ENCODE measurements around the gene SCMH1. TPM values are rescaled to one million over a fixed set of nuclear protein-coding genes. Genes with fewer than 3 reads are reported as not detected.
"Not testable (repeated sequence)": the region's sequence is repeated elsewhere in the genome, so short reads cannot be mapped to it uniquely, and the experiment has no call there.

The SCMH1 gene
- polyA plus RNA-seq, 1 of the 3 experiments (the other 2 are of a cell fraction): 38.5 TPM

DNA sequence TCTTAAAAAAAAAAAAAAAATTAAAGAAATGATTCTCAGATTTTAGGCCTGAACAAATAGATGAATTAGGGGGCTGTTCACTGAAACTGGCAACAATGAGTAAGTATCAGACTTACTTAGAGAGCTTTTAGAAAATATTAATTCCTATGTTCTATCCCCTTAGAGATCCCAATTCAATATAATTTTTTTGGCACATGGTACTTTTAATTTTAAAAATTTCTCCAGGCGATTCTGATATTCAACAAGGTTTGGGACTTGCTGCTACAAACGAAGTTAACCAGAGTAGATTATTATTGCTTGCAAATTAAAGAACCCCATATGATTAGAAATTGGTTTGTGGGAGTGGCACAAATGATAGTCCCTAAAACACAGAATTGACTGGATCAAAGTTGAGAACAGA, 11.4 kb downstream of the SCMH1 start:
- no peaks in the 10 kb centered on the region for H3K9me2 ChIP-seq
- no peaks in the 10 kb centered on the region for H3K27me3 ChIP-seq (ENCODE audit: insufficient read depth)
- CTCF ChIA-PET: interaction anchor here (1.2 kb wide), 1 partner anchor 10 kb away, joined by 3 read pairs; no protein-coding TSS in a partner anchor
- peaks cover 0 to 2% of the 10 kb centered on the region in 2 experiments for H3K36me3 ChIP-seq (replicated peaks in 1 of 2; ENCODE audit: control insufficient read depth in 1 of 2, insufficient read depth in 2 of 2, low read length in 1 of 2)
- no peak overlapping the region for H2AFZ ChIP-seq (ENCODE audit: low read depth)
- WGBS (ENCODE audit: low lambda C conversion rate): 83% methylated on average over 2 of the region's 2 CpGs
- DNase-seq: no peak
- POLR2A ChIA-PET: no interaction called here
- TF ChIP-seq EP300 (IDR thresholded peaks at IDR 0.05; ENCODE audit: borderline replicate concordance in 1 of 2, low read depth in 1 of 2, low read length in 1 of 2) (no peak), CHD2 (IDR thresholded peaks at IDR 0.05; ENCODE audit: low read length, partially characterized antibody) (no peak), SIN3A (IDR thresholded peaks at IDR 0.05; ENCODE audit: borderline replicate concordance, low read depth, low read length) (no peak), ELF1 (IDR thresholded peaks at IDR 0.05) (no peak), GABPA (IDR thresholded peaks at IDR 0.05; ENCODE audit: low read depth) (no peak), EZH2phosphoT487 (IDR thresholded peaks at IDR 0.05; ENCODE audit: borderline replicate concordance, low read depth) (no peak)
- H3K4me3 ChIP-seq (ENCODE audit: low read depth in 2 of 2, low read length in 1 of 2): no peak overlapping the region
- H3K4me1 ChIP-seq (ENCODE audit: control insufficient read depth in 1 of 2, insufficient read depth in 2 of 2, low read depth in 1 of 2, low read length in 1 of 2): no peaks in the 10 kb centered on the region
- H3K27ac ChIP-seq (ENCODE audit: low read depth in 2 of 2, low read length in 1 of 2): no peak overlapping the region
- peaks cover 7% of the 10 kb centered on the region for H3F3A ChIP-seq (replicated peaks; ENCODE audit: insufficient read depth)
- H3K4me2 ChIP-seq: no peak overlapping the region
- H3K9me3 ChIP-seq: no peaks in the 10 kb centered on the region
- peaks cover 11% of the 10 kb centered on the region for H4K20me1 ChIP-seq (ENCODE audit: insufficient read depth)
- no peak overlapping the region for H3K9ac ChIP-seq
- peaks cover 56% of the 10 kb centered on the region for H3K79me2 ChIP-seq (ENCODE audit: insufficient read depth)

DNA sequence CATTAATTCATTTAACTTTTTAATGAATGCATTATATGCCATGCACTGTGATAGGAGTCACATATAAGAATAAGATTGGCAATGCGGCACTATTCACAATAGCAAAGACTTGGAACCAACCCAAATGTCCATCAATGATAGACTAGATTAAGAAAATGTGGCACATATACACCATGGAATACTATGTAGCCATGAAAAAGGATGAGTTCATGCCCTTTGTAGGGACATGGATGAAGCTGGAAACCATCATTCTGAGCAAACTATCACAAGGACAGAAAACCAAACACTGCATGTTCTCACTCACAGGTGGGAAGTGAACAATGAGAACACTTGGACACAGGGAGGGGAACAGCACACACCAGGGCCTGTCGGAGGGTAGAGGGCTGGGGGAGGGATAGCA, 12.9 kb downstream of the SCMH1 start:
- H3K9ac ChIP-seq; H3K4me2 ChIP-seq; H3K4me3 ChIP-seq (ENCODE audit: low read depth in 2 of 2, low read length in 1 of 2); H3K9me3 ChIP-seq; H3K27me3 ChIP-seq (ENCODE audit: insufficient read depth); H3K4me1 ChIP-seq (ENCODE audit: control insufficient read depth in 1 of 2, insufficient read depth in 2 of 2, low read depth in 1 of 2, low read length in 1 of 2); CTCF ChIA-PET; H3F3A ChIP-seq (replicated peaks; ENCODE audit: insufficient read depth); H3K9me2 ChIP-seq; DNase-seq; H2AFZ ChIP-seq (ENCODE audit: low read depth); H3K36me3 ChIP-seq (replicated peaks in 1 of 2; ENCODE audit: control insufficient read depth in 1 of 2, insufficient read depth in 2 of 2, low read length in 1 of 2); H3K27ac ChIP-seq (ENCODE audit: low read depth in 2 of 2, low read length in 1 of 2): not testable (repeated sequence)
- 96% methylated on average over 2 of the region's 2 CpGs for WGBS (ENCODE audit: low lambda C conversion rate)
- POLR2A ChIA-PET: interaction anchor here (0.7 kb wide), 1 partner anchor 111 kb away, joined by 4 read pairs; no protein-coding TSS in a partner anchor
- H4K20me1 ChIP-seq (ENCODE audit: insufficient read depth): peaks cover 10% of the 10 kb centered on the region
- peaks cover 54% of the 10 kb centered on the region for H3K79me2 ChIP-seq (ENCODE audit: insufficient read depth)

DNA sequence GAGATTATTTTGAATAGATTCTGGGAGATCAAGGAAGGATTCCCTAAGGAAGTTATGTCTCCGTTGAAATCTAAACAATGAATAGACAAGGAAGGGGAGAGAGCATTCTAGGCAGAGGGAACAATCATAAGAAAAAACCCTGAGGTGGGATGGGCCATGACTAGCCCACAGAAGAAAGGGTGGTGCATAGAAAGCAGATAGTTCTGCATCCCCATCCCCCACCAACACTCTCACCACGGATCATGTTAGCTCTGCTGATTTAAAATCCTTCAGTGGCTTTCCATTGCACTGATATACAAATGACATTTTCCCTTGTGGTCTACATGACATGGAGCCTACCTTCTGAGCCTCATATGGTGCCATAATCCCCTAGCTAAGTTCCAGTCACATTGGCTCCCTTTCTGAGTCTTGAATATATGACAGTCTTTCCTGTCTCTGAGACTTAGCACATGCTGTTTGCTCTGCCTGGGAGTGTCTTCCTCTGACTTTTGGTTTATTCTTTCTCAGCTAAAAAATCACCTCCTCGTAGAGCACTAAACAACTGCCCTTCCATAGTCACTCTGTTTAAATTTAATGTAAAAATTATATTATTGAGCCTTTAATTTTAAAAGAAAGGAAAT, 15.2 kb downstream of the SCMH1 start:
- Histone ChIP-seq H3K9me2 (no peaks in the 10 kb centered on the region), H3K36me3 (replicated peaks in 1 of 2; ENCODE audit: control insufficient read depth in 1 of 2, insufficient read depth in 2 of 2, low read length in 1 of 2) (no peaks in the 10 kb centered on the region), H3F3A (replicated peaks; ENCODE audit: insufficient read depth) (peaks cover 7% of the 10 kb centered on the region), H3K9me3 (no peaks in the 10 kb centered on the region), H3K4me1 (ENCODE audit: control insufficient read depth in 1 of 2, insufficient read depth in 2 of 2, low read depth in 1 of 2, low read length in 1 of 2) (no peaks in the 10 kb centered on the region; a peak in 2 of 4 replicates), H3K27ac (ENCODE audit: low read depth in 2 of 2, low read length in 1 of 2) (no peak overlapping the region), H4K20me1 (ENCODE audit: insufficient read depth) (peaks cover 6% of the 10 kb centered on the region), H3K4me3 (ENCODE audit: low read depth in 2 of 2, low read length in 1 of 2) (no peak overlapping the region), H3K4me2 (no peak overlapping the region), H2AFZ (ENCODE audit: low read depth) (no peak overlapping the region), H3K79me2 (ENCODE audit: insufficient read depth) (peaks cover 50% of the 10 kb centered on the region), H3K9ac (no peak overlapping the region), H3K27me3 (ENCODE audit: insufficient read depth) (no peaks in the 10 kb centered on the region)
- 82% methylated on average over 3 of the region's 3 CpGs for WGBS (ENCODE audit: low lambda C conversion rate)
- no peak for DNase-seq
- CTCF ChIA-PET: no interaction called here
- POLR2A ChIA-PET: no interaction called here
- TF ChIP-seq POLR2AphosphoS5 (IDR thresholded peaks at IDR 0.05; ENCODE audit: low read depth, low read length): no peak
- no peak for TF ChIP-seq GATA2 (CRISPR knock-in tag; IDR thresholded peaks at IDR 0.05)
- no peak for TF ChIP-seq FOXM1 (IDR thresholded peaks at IDR 0.05; ENCODE audit: low read depth)
- no peak for TF ChIP-seq SMC3 (IDR thresholded peaks at IDR 0.05; ENCODE audit: low read depth, low read length)
- TF ChIP-seq MEF2A (IDR thresholded peaks at IDR 0.05; ENCODE audit: borderline replicate concordance, low read depth): no peak
- TF ChIP-seq JUND (IDR thresholded peaks at IDR 0.05): no peak
- TF ChIP-seq, protein P1, sequence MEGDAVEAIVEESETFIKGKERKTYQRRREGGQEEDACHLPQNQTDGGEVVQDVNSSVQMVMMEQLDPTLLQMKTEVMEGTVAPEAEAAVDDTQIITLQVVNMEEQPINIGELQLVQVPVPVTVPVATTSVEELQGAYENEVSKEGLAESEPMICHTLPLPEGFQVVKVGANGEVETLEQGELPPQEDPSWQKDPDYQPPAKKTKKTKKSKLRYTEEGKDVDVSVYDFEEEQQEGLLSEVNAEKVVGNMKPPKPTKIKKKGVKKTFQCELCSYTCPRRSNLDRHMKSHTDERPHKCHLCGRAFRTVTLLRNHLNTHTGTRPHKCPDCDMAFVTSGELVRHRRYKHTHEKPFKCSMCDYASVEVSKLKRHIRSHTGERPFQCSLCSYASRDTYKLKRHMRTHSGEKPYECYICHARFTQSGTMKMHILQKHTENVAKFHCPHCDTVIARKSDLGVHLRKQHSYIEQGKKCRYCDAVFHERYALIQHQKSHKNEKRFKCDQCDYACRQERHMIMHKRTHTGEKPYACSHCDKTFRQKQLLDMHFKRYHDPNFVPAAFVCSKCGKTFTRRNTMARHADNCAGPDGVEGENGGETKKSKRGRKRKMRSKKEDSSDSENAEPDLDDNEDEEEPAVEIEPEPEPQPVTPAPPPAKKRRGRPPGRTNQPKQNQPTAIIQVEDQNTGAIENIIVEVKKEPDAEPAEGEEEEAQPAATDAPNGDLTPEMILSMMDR (IDR thresholded peaks at IDR 0.05): no peak
- no peak for TF ChIP-seq RAD21 (IDR thresholded peaks at IDR 0.05; ENCODE audit: low read length)
- TF ChIP-seq EZH2phosphoT487 (IDR thresholded peaks at IDR 0.05; ENCODE audit: borderline replicate concordance, low read depth): no peak
- TF ChIP-seq RXRA (IDR thresholded peaks at IDR 0.05; ENCODE audit: borderline replicate concordance, low read depth): no peak
- TF ChIP-seq, protein P2, sequence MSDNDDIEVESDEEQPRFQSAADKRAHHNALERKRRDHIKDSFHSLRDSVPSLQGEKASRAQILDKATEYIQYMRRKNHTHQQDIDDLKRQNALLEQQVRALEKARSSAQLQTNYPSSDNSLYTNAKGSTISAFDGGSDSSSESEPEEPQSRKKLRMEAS (IDR thresholded peaks at IDR 0.05; ENCODE audit: low read depth): no peak
- TF ChIP-seq FOSL2 (IDR thresholded peaks at IDR 0.05; ENCODE audit: borderline replicate concordance, low read depth): no peak
- no peak for TF ChIP-seq TAF1 (IDR thresholded peaks at IDR 0.05; ENCODE audit: borderline replicate concordance, low read depth, low read length)
- no peak for TF ChIP-seq ELF1 (IDR thresholded peaks at IDR 0.05)
- no peak for TF ChIP-seq GABPA (IDR thresholded peaks at IDR 0.05; ENCODE audit: low read depth)
- TF ChIP-seq CHD2 (IDR thresholded peaks at IDR 0.05; ENCODE audit: low read length, partially characterized antibody): no peak
- TF ChIP-seq, protein P3, sequence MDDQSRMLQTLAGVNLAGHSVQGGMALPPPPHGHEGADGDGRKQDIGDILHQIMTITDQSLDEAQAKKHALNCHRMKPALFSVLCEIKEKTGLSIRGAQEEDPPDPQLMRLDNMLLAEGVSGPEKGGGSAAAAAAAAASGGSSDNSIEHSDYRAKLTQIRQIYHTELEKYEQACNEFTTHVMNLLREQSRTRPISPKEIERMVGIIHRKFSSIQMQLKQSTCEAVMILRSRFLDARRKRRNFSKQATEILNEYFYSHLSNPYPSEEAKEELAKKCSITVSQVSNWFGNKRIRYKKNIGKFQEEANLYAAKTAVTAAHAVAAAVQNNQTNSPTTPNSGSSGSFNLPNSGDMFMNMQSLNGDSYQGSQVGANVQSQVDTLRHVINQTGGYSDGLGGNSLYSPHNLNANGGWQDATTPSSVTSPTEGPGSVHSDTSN (IDR thresholded peaks at IDR 0.05): no peak

All from SK-N-SH (cell line).